Ascending aorta (tissue), 2 donors: ENCODE data around the gene MAML3. TPM values are rescaled to one million over a fixed set of nuclear protein-coding genes. Genes with fewer than 3 reads are reported as not detected.

Experiments
- DNase-seq, 2 donors: peaks; one replicate each; pipeline ENCODE4 v3.0.0-alpha.2; 2019; ENCODE audit warnings: low spot score in 2 of 2
- H3K27ac ChIP-seq, 2 donors: fragments of 200-600 bp; sonication (generic); one replicate each; pipeline ENCODE4 v1.5.1; 2016 to 2017; ENCODE audit warnings: mild to moderate bottlenecking in 1 of 2
- H3K27me3 ChIP-seq: fragments of 200-600 bp; sonication (generic); one replicate; pipeline ENCODE4 v1.5.1; 2017
- H3K36me3 ChIP-seq, 2 donors: fragments of 200-600 bp; sonication (generic); one replicate each; pipeline ENCODE4 v1.5.1; 2016
- H3K4me1 ChIP-seq, 2 donors: fragments of 200-600 bp; sonication (generic); one replicate each; pipeline ENCODE4 v1.5.1; 2016 to 2017; ENCODE audit warnings: mild to moderate bottlenecking in 1 of 2
- H3K4me3 ChIP-seq, 2 donors: fragments of 200-600 bp; sonication (generic); one replicate each; pipeline ENCODE4 v1.5.1; 2016 to 2017; ENCODE audit warnings: mild to moderate bottlenecking in 1 of 2
- H3K9me3 ChIP-seq, 2 donors: fragments of 200-600 bp; sonication (generic); one replicate each; pipeline ENCODE4 v1.5.1; 2016
- CTCF ChIP-seq, 3 experiments: fragments of 200-600 bp in 2 of 3; fragments of 450-650 bp in 1 of 3; sonication (generic) in 2 of 3; IDR thresholded peaks; one replicate each; pipeline ENCODE4 v1.5.1; 2016 to 2019; ENCODE audit warnings: antibody characterized with exemption in 3 of 3, mild to moderate bottlenecking in 1 of 3, moderate library complexity in 1 of 3
- intact Hi-C: fragments of 100-400 bp; cut with DNase I; formaldehyde crosslinking; loops from one replicate; pipeline ENCODE4 v1.15.1; 2023
- total RNA-seq: library from RNA; depleted of rRNA; stranded (reverse); fragments of >200 nt; gene quantifications from one replicate; pipeline ENCODE4 v1.1.0, GENCODE V29; 2016

MAML3 gene
- total RNA-seq, 1 donor from 2014 or later = 4.7 TPM

- H3K4me1 ChIP-seq = peaks cover 0 to 7% of the 10 kb centered on the region in 2 donors
- no peak for DNase-seq
- TF ChIP-seq CTCF (IDR thresholded peaks at IDR 0.05) = no peak
- intact Hi-C loops = no loop called here
- no peak overlapping the region for H3K27ac ChIP-seq
- no peak overlapping the region for H3K4me3 ChIP-seq
- no peaks in the 10 kb centered on the region for H3K9me3 ChIP-seq
- no peaks in the 10 kb centered on the region for H3K27me3 ChIP-seq
- peaks cover 0 to 8% of the 10 kb centered on the region in 2 donors for H3K36me3 ChIP-seq
Observed at GRCh38 chr4:139672215-139672614, 481.8 kb downstream of the MAML3 start.

- Histone ChIP-seq H3K36me3 (peaks cover 0 to 8% of the 10 kb centered on the region in 2 donors), H3K27me3 (no peaks in the 10 kb centered on the region), H3K4me1 (peaks cover 0 to 7% of the 10 kb centered on the region in 2 donors), H3K27ac (no peak overlapping the region), H3K9me3 (no peaks in the 10 kb centered on the region), H3K4me3 (no peak overlapping the region)
- intact Hi-C loops = no loop called here
- no peak for DNase-seq
- no peak for TF ChIP-seq CTCF (IDR thresholded peaks at IDR 0.05)
Observed at GRCh38 chr4:139670775-139671174, 483.2 kb downstream of the MAML3 start.

GRCh38 chr4:139669890-139670289 is 484.1 kb downstream of the MAML3 start:
- Histone ChIP-seq H3K27me3 (no peaks in the 10 kb centered on the region), H3K36me3 (peaks cover 0 to 8% of the 10 kb centered on the region in 2 donors), H3K27ac (no peak overlapping the region), H3K4me1 (peaks cover 2 to 9% of the 10 kb centered on the region in 2 donors), H3K9me3 (no peaks in the 10 kb centered on the region), H3K4me3 (no peak overlapping the region)
- intact Hi-C loops = loop anchor here (5.0 kb wide), 1 partner anchor 482 kb away; the partner anchor contains the start of gene MAML3
- no peak for TF ChIP-seq CTCF (IDR thresholded peaks at IDR 0.05)
- DNase-seq = no peak

- H3K27ac ChIP-seq = no peak overlapping the region
- H3K36me3 ChIP-seq = peaks cover 0 to 8% of the 10 kb centered on the region in 2 donors
- H3K9me3 ChIP-seq = no peaks in the 10 kb centered on the region
- no peak for TF ChIP-seq CTCF (IDR thresholded peaks at IDR 0.05)
- peaks cover 2 to 9% of the 10 kb centered on the region in 2 donors for H3K4me1 ChIP-seq
- H3K4me3 ChIP-seq = no peak overlapping the region
- intact Hi-C loops = loop anchor here (5.0 kb wide), 1 partner anchor 483 kb away; the partner anchor contains the start of gene MAML3
- H3K27me3 ChIP-seq = no peaks in the 10 kb centered on the region
- no peak for DNase-seq
Observed at GRCh38 chr4:139669335-139669734, 484.6 kb downstream of the MAML3 start.

- DNase-seq = no peak
- intact Hi-C loops = loop anchor here (5.0 kb wide), 1 partner anchor 484 kb away; the partner anchor contains the start of gene MAML3
- Histone ChIP-seq H3K9me3 (no peaks in the 10 kb centered on the region), H3K4me1 (peaks cover 2 to 9% of the 10 kb centered on the region in 2 donors), H3K27ac (no peak overlapping the region), H3K27me3 (no peaks in the 10 kb centered on the region), H3K4me3 (no peak overlapping the region), H3K36me3 (peaks cover 0 to 8% of the 10 kb centered on the region in 2 donors)
- TF ChIP-seq CTCF (IDR thresholded peaks at IDR 0.05) = no peak
Observed at GRCh38 chr4:139668658-139669201, 485.3 kb downstream of the MAML3 start.
